HEK293 (cell line): Measurements from ENCODE around the gene TMCC1.

Experiments used
- CTCF ChIP-seq: fragments of 450-650 bp; formaldehyde crosslinking; IDR thresholded peaks from 2 replicates; pipeline ENCODE4 v1.5.1; 2016; ENCODE audit warnings: missing biosample characterization, missing genetic modification characterization
- ELK4 ChIP-seq: IDR thresholded peaks from 2 replicates; pipeline ENCODE4 v1.6.1; 2011; ENCODE audit warnings: mild to moderate bottlenecking, low read depth, low read length, borderline replicate concordance
- KLF16 ChIP-seq: fragments of 450-650 bp; formaldehyde crosslinking; IDR thresholded peaks from 2 replicates; pipeline ENCODE4 v1.5.1; 2017; ENCODE audit warnings: missing biosample characterization, missing genetic modification characterization
- KLF9 ChIP-seq: fragments of 450-650 bp; formaldehyde crosslinking; IDR thresholded peaks from 2 replicates; pipeline ENCODE4 v1.5.1; 2016; ENCODE audit warnings: missing biosample characterization, missing genetic modification characterization, low read depth
- PATZ1 ChIP-seq: fragments of 450-650 bp; formaldehyde crosslinking; IDR thresholded peaks from 2 replicates; pipeline ENCODE4 v1.5.1; 2016; ENCODE audit warnings: missing biosample characterization, missing genetic modification characterization
- SETDB1 ChIP-seq: IDR thresholded peaks from one replicate; pipeline ENCODE4 v1.6.1; 2017; ENCODE audit warnings: mild to moderate bottlenecking, low read length, moderate library complexity, mixed read lengths; ENCODE audit not compliant: insufficient read length
- ZBTB8A ChIP-seq: fragments of 450-650 bp; formaldehyde crosslinking; IDR thresholded peaks from 2 replicates; pipeline ENCODE4 v1.5.1; 2016; ENCODE audit warnings: missing biosample characterization, missing genetic modification characterization
- ZNF133 ChIP-seq: fragments of 450-650 bp; formaldehyde crosslinking; IDR thresholded peaks from 2 replicates; pipeline ENCODE4 v1.5.1; 2016; ENCODE audit warnings: missing biosample characterization, missing genetic modification characterization
- ZNF311 ChIP-seq: fragments of 450-650 bp; formaldehyde crosslinking; IDR thresholded peaks from 2 replicates; pipeline ENCODE4 v1.5.1; 2017; ENCODE audit warnings: missing biosample characterization, missing genetic modification characterization, borderline replicate concordance
- ZSCAN16 ChIP-seq: fragments of 450-650 bp; formaldehyde crosslinking; IDR thresholded peaks from 2 replicates; pipeline ENCODE4 v1.5.1; 2016; ENCODE audit warnings: missing biosample characterization, missing genetic modification characterization

GRCh38 chr3:129777806-129778205 is 115.7 kb downstream of the TMCC1 start:
- no peak for TF ChIP-seq CTCF (tag by site-specific recombination)
- no peak for TF ChIP-seq SETDB1
- TF ChIP-seq ELK4 = no peak
- TF ChIP-seq KLF9 (tag by site-specific recombination) = no peak
- no peak for TF ChIP-seq ZBTB8A (tag by site-specific recombination)
- TF ChIP-seq PATZ1 = no peak
- TF ChIP-seq ZSCAN16 (tag by site-specific recombination) = no peak
- TF ChIP-seq KLF16 = no peak
- TF ChIP-seq ZNF311 (tag by site-specific recombination) = no peak
- no peak for TF ChIP-seq ZNF133 (tag by site-specific recombination)
